CMK (cell line): ENCODE measurements around the gene CMSS1.

Experiments
- DNase-seq: peaks from one replicate; pipeline ENCODE4 v3.0.0-alpha.2; 2010; ENCODE audit warnings: low read depth

Gene CMSS1

DNA sequence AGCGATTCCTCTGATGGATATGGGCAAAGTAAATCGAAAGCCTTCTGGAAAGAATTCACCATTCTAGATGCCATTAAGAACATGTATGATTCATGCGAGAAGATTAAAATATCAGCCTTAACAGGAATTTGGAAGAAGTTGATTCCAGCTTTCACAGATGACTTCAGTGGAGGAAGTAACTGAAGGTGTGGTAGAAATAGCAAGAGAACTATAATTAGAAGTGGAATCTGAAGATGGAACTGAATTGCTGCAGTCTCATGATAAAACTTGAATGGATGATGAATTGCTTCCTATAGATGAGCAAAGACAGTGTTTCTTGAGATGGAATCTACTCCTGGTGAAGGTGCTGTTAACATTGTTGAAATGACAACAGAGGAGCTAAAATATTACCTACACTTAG lies 413.0 kb downstream of the CMSS1 start:
- DNase-seq = no peak
